ENCODE measurements around the gene TTF1.
A peak's percentile ranks its signal among the peaks of the same experiment; 100 is the strongest.

TTF1 gene

GRCh38 chr9:132365986-132366385 lies 40.7 kb downstream of the TTF1 start:
- no peak for DNase-seq

GRCh38 chr9:132364068-132364467 lies 42.6 kb downstream of the TTF1 start:
- no peak for DNase-seq

GRCh38 chr9:132357764-132358163 lies 48.9 kb downstream of the TTF1 start:
- DNase-seq, result no peak

- no peak for DNase-seq
Observed at GRCh38 chr9:132356324-132356924, 50.2 kb downstream of the TTF1 start.

GRCh38 chr9:132354637-132355355 lies 51.8 kb downstream of the TTF1 start, which contains the start of gene SETX:
Gene SETX, minus strand, starts transcription at chr9:132354986. Its CDS starts 5,558 bp downstream, at chr9:132349428.
- DNase-seq, result peak; percentile 96 to 98

GRCh38 chr9:132351404-132352045 lies 55.1 kb downstream of the TTF1 start:
- DNase-seq, result no peak

- no peak for DNase-seq
Observed at GRCh38 chr9:132350861-132351315, 55.8 kb downstream of the TTF1 start.

GRCh38 chr9:132348676-132349075 lies 58.0 kb downstream of the TTF1 start:
- DNase-seq, result no peak

GRCh38 chr9:132346177-132346576 lies 60.5 kb downstream of the TTF1 start:
- DNase-seq, result no peak

- DNase-seq, result peak; percentile 6 to 27
Observed at GRCh38 chr9:132341177-132341840, 65.3 kb downstream of the TTF1 start.

- no peak for DNase-seq
Observed at GRCh38 chr9:132334364-132334763, 72.3 kb downstream of the TTF1 start.

- no peak for DNase-seq
Observed at GRCh38 chr9:132333556-132333955, 73.1 kb downstream of the TTF1 start.

- DNase-seq, result no peak
Observed at GRCh38 chr9:132328580-132328979, 78.1 kb downstream of the TTF1 start.

- DNase-seq, result no peak
Observed at GRCh38 chr9:132327537-132327936, 79.1 kb downstream of the TTF1 start.

Measured in hippocampal formation (tissue), 2 donors.